Stomach smooth muscle (tissue), 2 donors: ENCODE data around the gene RHBDD1.
A peak's percentile ranks its signal among the peaks of the same experiment; 100 is the strongest.

Experiments
- H3K27ac ChIP-seq: one replicate; pipeline ENCODE4 v1.7.0; 2013; ENCODE audit warnings: mild to moderate bottlenecking, low read length, inconsistent platforms
- H3K27me3 ChIP-seq, 2 donors: one replicate each; pipeline ENCODE4 v1.7.0; 2013; ENCODE audit warnings: low read length in 2 of 2; ENCODE audit not compliant: insufficient read depth in 2 of 2, control insufficient read depth in 1 of 2
- H3K36me3 ChIP-seq, 2 donors: one replicate each; pipeline ENCODE4 v1.7.0; 2013; ENCODE audit warnings: low read length in 2 of 2; ENCODE audit not compliant: control insufficient read depth in 2 of 2, insufficient read depth in 2 of 2
- H3K4me1 ChIP-seq: one replicate; pipeline ENCODE4 v1.7.0; 2013; ENCODE audit warnings: low read length; ENCODE audit not compliant: control insufficient read depth, insufficient read depth
- H3K4me3 ChIP-seq, 2 donors: one replicate each; pipeline ENCODE4 v1.7.0; 2013; ENCODE audit warnings: low read length in 2 of 2
- H3K9ac ChIP-seq, 2 donors: one replicate each; pipeline ENCODE4 v1.7.0; 2013; ENCODE audit warnings: low read length in 2 of 2, mild to moderate bottlenecking in 1 of 2
- H3K9me3 ChIP-seq, 2 donors: one replicate each; pipeline ENCODE4 v1.7.0; 2013; ENCODE audit warnings: low read length in 2 of 2; ENCODE audit not compliant: control insufficient read depth in 2 of 2
- donor health status: healthy.
- donor health status: Pancreatic carcinoma.

RHBDD1 gene, protein sequence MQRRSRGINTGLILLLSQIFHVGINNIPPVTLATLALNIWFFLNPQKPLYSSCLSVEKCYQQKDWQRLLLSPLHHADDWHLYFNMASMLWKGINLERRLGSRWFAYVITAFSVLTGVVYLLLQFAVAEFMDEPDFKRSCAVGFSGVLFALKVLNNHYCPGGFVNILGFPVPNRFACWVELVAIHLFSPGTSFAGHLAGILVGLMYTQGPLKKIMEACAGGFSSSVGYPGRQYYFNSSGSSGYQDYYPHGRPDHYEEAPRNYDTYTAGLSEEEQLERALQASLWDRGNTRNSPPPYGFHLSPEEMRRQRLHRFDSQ

DNA sequence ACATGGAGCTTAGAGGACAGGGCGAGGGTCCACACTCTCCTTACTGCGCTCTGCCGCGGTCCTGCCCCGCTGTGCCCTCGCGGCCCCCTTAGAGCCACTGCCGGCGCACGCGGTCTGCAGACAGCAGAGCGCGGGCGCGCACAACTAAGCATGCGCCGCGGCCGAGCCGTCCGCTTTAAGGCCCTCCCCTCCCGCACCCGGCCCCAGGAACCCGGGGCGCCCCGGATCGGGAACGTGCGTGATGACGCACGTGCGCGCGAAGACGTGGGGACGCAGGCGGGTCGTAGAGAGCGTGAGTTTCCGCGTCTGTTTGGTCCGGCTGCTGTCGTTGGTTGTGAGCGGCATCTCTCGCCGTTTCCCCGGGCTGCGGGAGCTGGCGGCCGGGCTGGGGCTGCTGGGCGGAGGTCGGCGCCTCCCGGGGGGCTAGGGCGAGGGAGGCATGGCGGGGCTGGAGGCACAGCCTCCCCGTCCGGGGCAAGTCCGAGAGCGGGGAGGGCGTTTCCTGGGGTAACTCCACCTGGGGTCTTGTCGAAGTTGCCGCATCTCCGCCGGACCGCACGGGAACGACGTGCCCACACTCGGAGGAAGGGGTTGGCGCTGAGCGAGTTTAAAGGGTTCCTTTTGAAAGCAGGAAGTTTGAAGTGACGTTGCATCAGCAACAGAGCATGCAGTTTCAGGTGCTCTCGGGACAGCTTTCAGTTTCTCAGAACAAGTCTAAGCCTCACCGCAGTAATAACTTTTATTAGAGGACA, at the start of gene RHBDD1:
Gene RHBDD1, plus strand, starts transcription at position 259 of the 752 bp plus-strand sequence. CDS start 28,640 bp downstream, outside the sequence.
- no peaks in the 10 kb centered on the region for H3K9me3 ChIP-seq
- peaks cover 0 to 2% of the 10 kb centered on the region in 2 donors for H3K36me3 ChIP-seq
- peak within 1 kb of the TSS; percentile 81 to 92 for H3K9ac ChIP-seq
- peak within 1 kb of the TSS; percentile 98 for H3K27ac ChIP-seq
- H3K4me3 ChIP-seq, result peak within 1 kb of the TSS; percentile 91 to 93
- H3K27me3 ChIP-seq, result no peaks in the 10 kb centered on the region
- H3K4me1 ChIP-seq, result peaks cover 19% of the 10 kb centered on the region

GRCh38 chr2:226788064-226788463, 47.8 kb upstream of the RHBDD1 start:
- no peaks in the 10 kb centered on the region for H3K27me3 ChIP-seq
- H3K36me3 ChIP-seq, result no peaks in the 10 kb centered on the region
- H3K9me3 ChIP-seq, result no peaks in the 10 kb centered on the region
- H3K4me3 ChIP-seq, result no peak overlapping the region
- no peak overlapping the region for H3K27ac ChIP-seq
- H3K9ac ChIP-seq, result no peak overlapping the region
- H3K4me1 ChIP-seq, result peaks cover 20% of the 10 kb centered on the region

GRCh38 chr2:226788881-226789490, 46.9 kb upstream of the RHBDD1 start:
- H3K9ac ChIP-seq, result no peak overlapping the region
- H3K27ac ChIP-seq, result no peak overlapping the region
- H3K9me3 ChIP-seq, result no peaks in the 10 kb centered on the region
- no peak overlapping the region for H3K4me3 ChIP-seq
- peaks cover 20% of the 10 kb centered on the region for H3K4me1 ChIP-seq
- no peaks in the 10 kb centered on the region for H3K36me3 ChIP-seq
- H3K27me3 ChIP-seq, result no peaks in the 10 kb centered on the region

DNA sequence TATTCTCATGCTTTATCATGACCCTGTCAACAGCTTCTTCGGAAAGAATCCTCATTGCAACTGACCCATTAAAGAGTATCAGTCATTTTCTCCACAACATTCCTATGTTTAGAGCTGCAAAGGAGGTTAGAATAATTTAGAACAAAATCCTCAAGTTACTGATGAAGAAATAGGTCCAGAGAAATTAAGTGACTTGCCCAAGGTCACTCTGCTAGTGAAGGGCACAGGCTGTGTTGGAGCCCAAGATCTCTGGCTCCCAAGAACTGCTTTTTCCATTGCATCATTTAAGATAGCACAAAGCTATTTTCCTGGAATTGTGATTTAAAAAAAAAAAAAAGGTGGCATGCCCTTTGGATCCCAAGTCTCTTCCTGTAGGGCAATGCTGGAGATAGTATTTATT, 45.8 kb upstream of the RHBDD1 start:
- H3K27ac ChIP-seq, result no peak overlapping the region
- no peaks in the 10 kb centered on the region for H3K36me3 ChIP-seq
- no peak overlapping the region for H3K9ac ChIP-seq
- no peak overlapping the region for H3K4me3 ChIP-seq
- no peaks in the 10 kb centered on the region for H3K27me3 ChIP-seq
- H3K9me3 ChIP-seq, result no peaks in the 10 kb centered on the region
- H3K4me1 ChIP-seq, result peaks cover 20% of the 10 kb centered on the region

DNA sequence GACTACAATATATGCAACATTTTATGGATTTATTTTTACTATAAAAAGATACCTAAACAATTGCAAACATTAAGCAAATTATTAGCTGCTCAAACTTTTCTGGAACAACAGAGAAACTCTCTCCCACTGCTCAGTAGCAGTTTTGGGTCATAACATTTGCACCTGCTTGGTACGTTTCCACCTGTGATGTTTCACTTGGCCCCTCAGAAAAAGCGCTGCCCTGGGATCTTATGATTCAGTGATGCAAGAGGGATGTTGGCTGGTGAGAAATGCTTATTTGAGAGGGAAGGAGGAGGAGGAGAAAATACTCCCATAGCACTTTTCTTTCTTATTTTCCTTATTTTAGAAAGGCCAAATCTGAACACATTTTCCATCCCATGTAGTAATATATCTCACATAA, 45.4 kb upstream of the RHBDD1 start:
- Histone ChIP-seq H3K4me3 (peak overlapping the region; percentile 75 to 83), H3K9me3 (no peaks in the 10 kb centered on the region), H3K36me3 (no peaks in the 10 kb centered on the region), H3K27me3 (no peaks in the 10 kb centered on the region), H3K4me1 (peaks cover 24% of the 10 kb centered on the region), H3K9ac (peak overlapping the region in 1 of 2 donors; percentile 89), H3K27ac (peak overlapping the region; percentile 91)

GRCh38 chr2:226791056-226791486, 44.8 kb upstream of the RHBDD1 start:
- peaks cover 31% of the 10 kb centered on the region for H3K4me1 ChIP-seq
- H3K36me3 ChIP-seq, result no peaks in the 10 kb centered on the region
- peak overlapping the region; percentile 71 to 89 for H3K9ac ChIP-seq
- H3K27ac ChIP-seq, result peak overlapping the region; percentile 91
- H3K9me3 ChIP-seq, result no peaks in the 10 kb centered on the region
- H3K27me3 ChIP-seq, result no peaks in the 10 kb centered on the region
- peak overlapping the region; percentile 75 to 83 for H3K4me3 ChIP-seq

DNA sequence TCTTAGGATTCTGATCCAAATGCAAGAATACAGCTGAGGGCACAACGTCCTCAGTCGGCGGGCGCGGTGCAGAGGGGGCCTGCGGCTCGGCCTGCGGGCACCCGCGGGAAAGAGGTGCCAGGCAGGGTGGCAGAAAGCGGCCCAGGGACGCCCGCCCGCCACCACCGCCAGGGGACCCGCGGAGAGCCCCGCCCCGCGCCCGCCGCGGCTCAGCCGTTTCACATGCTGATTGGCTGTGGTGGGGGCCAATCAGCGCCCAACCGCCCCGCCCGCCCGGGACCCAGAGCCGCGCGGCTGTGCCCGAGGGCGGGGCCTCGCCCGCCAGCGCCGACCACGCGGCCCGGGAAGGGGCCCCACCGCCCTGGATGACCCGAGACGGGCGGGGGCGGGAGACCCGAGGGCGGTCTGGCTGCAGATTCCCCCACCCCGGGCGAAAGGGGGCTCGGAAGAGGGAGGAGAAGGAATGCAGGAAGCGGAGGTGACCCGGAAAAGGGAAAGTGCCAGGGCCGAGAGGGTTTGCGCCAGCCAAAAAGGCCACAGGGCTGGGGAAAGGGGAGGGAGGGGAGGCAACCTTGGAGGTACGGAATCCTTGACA, 44.3 kb upstream of the RHBDD1 start:
- Histone ChIP-seq H3K9me3 (no peaks in the 10 kb centered on the region), H3K9ac (peak overlapping the region; percentile 86 to 89), H3K27me3 (no peaks in the 10 kb centered on the region), H3K4me1 (peaks cover 36% of the 10 kb centered on the region), H3K4me3 (peak overlapping the region; percentile 82 to 83), H3K27ac (peak overlapping the region; percentile 91), H3K36me3 (no peaks in the 10 kb centered on the region)

DNA sequence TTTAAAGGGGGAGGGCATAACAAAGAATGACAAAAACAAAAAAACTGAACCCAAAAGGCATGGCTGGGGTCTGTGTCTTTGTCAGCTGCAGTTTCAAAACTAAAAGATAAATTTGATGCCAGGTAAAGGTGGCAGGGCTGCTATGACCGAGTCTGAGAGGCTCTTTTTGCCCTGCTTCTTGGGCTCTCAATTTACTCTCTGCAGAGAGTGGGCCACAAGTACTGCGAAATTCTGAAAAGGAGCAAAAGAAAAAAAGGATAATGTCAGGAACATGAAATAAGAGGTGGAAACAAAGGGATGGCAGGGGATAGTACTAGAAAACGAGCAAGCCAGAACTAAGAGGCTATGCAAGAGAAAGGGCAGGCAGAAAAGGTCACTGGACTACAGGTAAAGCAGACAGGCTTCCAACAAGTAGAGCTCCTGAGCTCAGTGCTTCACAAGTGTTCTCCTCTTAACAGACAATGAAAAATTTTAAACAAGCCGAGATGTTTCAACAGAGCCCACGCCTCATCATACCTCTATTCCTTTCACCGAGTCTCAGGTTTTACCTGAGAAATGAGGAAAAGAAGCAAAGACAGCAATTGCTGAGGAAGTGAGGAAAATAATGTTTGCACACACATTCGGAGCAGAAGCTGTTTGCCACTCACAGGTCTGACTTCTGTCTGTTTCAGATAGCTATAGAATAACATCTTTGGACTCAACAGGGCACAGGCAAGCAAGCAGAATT, 43.5 kb upstream of the RHBDD1 start:
- Histone ChIP-seq H3K4me1 (peaks cover 43% of the 10 kb centered on the region), H3K9me3 (no peaks in the 10 kb centered on the region), H3K4me3 (peak overlapping the region; percentile 82 to 83), H3K9ac (peak overlapping the region; percentile 86 to 89), H3K27me3 (no peaks in the 10 kb centered on the region), H3K36me3 (no peaks in the 10 kb centered on the region), H3K27ac (peak overlapping the region; percentile 91)

GRCh38 chr2:226793646-226794045, 42.2 kb upstream of the RHBDD1 start:
- Histone ChIP-seq H3K9ac (peak overlapping the region; percentile 87 to 89), H3K9me3 (no peaks in the 10 kb centered on the region)

GRCh38 chr2:226794196-226794661, 41.6 kb upstream of the RHBDD1 start:
- Histone ChIP-seq H3K27ac (peak overlapping the region; percentile 89), H3K27me3 (no peaks in the 10 kb centered on the region), H3K9ac (peak overlapping the region; percentile 87 to 89), H3K36me3 (no peaks in the 10 kb centered on the region), H3K4me3 (peak overlapping the region; percentile 79 to 82), H3K4me1 (peaks cover 57% of the 10 kb centered on the region), H3K9me3 (no peaks in the 10 kb centered on the region)

More at GRCh38 chr2:226793646-226794045, 42.2 kb upstream of the RHBDD1 start:
- no peaks in the 10 kb centered on the region for H3K36me3 ChIP-seq
- peaks cover 56% of the 10 kb centered on the region for H3K4me1 ChIP-seq
- no peaks in the 10 kb centered on the region for H3K27me3 ChIP-seq
- peak overlapping the region; percentile 89 for H3K27ac ChIP-seq
- H3K4me3 ChIP-seq, result peak overlapping the region; percentile 79 to 82
